Kidney (tissue), 14 donors: ENCODE data around the gene TFPI2. TPM values are rescaled to one million over a fixed set of nuclear protein-coding genes. Genes with fewer than 3 reads are reported as not detected.

Experiments used
- DNase-seq, 5 donors: peaks; one replicate each; pipeline ENCODE4 v3.0.0-alpha.2; 2013 to 2020
- FAIRE-seq: peaks from 2 replicates; lab custom pipeline; 2012; peaks lifted over from hg19 to GRCh38; lab: Jason Lieb, UNC
- H3K27ac ChIP-seq, 2 donors: one replicate each; pipeline ENCODE4 v1.7.0; 2013; ENCODE audit warnings: low read depth in 2 of 2, low read length in 2 of 2, inconsistent platforms in 1 of 2
- H3K27me3 ChIP-seq: one replicate; pipeline ENCODE4 v1.7.1; 2013; ENCODE audit warnings: low read length, inconsistent platforms; ENCODE audit not compliant: control insufficient read depth, insufficient read depth
- H3K36me3 ChIP-seq, 3 donors: one replicate each; pipeline versions ENCODE4 v1.7.0 to v1.7.1; 2013; ENCODE audit warnings: low read length in 3 of 3, control low read depth in 1 of 3, inconsistent platforms in 1 of 3; ENCODE audit not compliant: insufficient read depth in 3 of 3, control insufficient read depth in 2 of 3
- H3K4me1 ChIP-seq, 3 donors: one replicate each; pipeline versions ENCODE4 v1.7.0 to v1.7.1; 2013; ENCODE audit warnings: low read length in 3 of 3, inconsistent platforms in 1 of 3, low read depth in 1 of 3; ENCODE audit not compliant: control insufficient read depth in 2 of 3, insufficient read depth in 2 of 3
- H3K4me3 ChIP-seq, 3 donors: one replicate each; pipeline versions ENCODE4 v1.7.0 to v1.8.1; 2013; ENCODE audit warnings: low read length in 3 of 3, control low read depth in 1 of 3, inconsistent platforms in 1 of 3
- H3K9ac ChIP-seq, 3 donors: one replicate each; pipeline versions ENCODE4 v1.7.0 to v1.7.1; 2013; ENCODE audit warnings: low read length in 3 of 3, control low read depth in 1 of 3, inconsistent platforms in 1 of 3
- H3K9me3 ChIP-seq, 3 donors: one replicate each; pipeline versions ENCODE4 v1.7.0 to v1.7.1; 2013; ENCODE audit warnings: low read length in 3 of 3, control low read depth in 1 of 3, inconsistent platforms in 1 of 3; ENCODE audit not compliant: control insufficient read depth in 2 of 3, insufficient read depth in 1 of 3
- CTCF ChIP-seq: IDR thresholded peaks from 3 replicates; pipeline ENCODE4 v1.5.1; 2012; ENCODE audit warnings: mild to moderate bottlenecking, moderate library complexity, borderline replicate concordance; ENCODE audit not compliant: insufficient read depth; ENCODE audit errors: extremely low read depth
- intact Hi-C: fragments of 100-400 bp; cut with DNase I; formaldehyde crosslinking; loops from one replicate; pipeline ENCODE4 v1.11.1; 2022
- polyA plus RNA-seq: library from polyadenylated mRNA; stranded (reverse); fragments of 350-450 nt; fragmentation: Illumina TruSeq; extraction: RNeasy Lipid Tissue Mini Kit (QIAGEN cat#74804); gene quantifications from one replicate; pipeline ENCODE4 v1.2.3, GENCODE V29; 2014; ENCODE audit warnings: low read depth, low replicate concordance; ENCODE audit not compliant: insufficient read depth
- total RNA-seq: library from RNA; stranded (reverse); fragmentation: NEBNext Ultra II Directional; extraction: Animal tissue kit (Norgen Biotek cat#: 25700); gene quantifications from one replicate; pipeline ENCODE4 v1.2.1, GENCODE V29; 2021
- donor health status: control.
- donor health status: control.
- donor health status: control.
- donor health status: control.
- donor health status: control.
- donor health status: DM: yes; HTN: yes; CAD: no.
- donor health status: Normal renal cell carcinoma (clear cell type).

TFPI2 gene
- total and polyA plus RNA-seq, 2 donors from 2014 or later, result 7.8 to 42.5 TPM

GRCh38 chr7:93835702-93836101 lies 54.9 kb downstream of the TFPI2 start:
- intact Hi-C loops, result no loop called here
- no peak for DNase-seq
- no peak overlapping the region for H3K27ac ChIP-seq
- no peak for FAIRE-seq
- no peaks in the 10 kb centered on the region for H3K36me3 ChIP-seq
- no peaks in the 10 kb centered on the region for H3K4me1 ChIP-seq
- H3K4me3 ChIP-seq, result no peak overlapping the region
- TF ChIP-seq CTCF, result no peak
- H3K9me3 ChIP-seq, result no peaks in the 10 kb centered on the region
- H3K9ac ChIP-seq, result no peak overlapping the region
- H3K27me3 ChIP-seq, result no peaks in the 10 kb centered on the region

Other genes starting within 250 kb of the TFPI2 start
- gene GNGT1, start 15.8 kb upstream of the TFPI2 start, total RNA-seq, result 0.35 TPM
- not detected for gene GNGT1, start 15.8 kb upstream of the TFPI2 start, polyA plus RNA-seq
- gene GNG11, start 31.0 kb upstream of the TFPI2 start, total RNA-seq, result 23.1 TPM
- 45.0 TPM for gene GNG11, start 31.0 kb upstream of the TFPI2 start, polyA plus RNA-seq
- 25.8 TPM for gene BET1, start 113.6 kb upstream of the TFPI2 start, total RNA-seq
- gene BET1, start 113.6 kb upstream of the TFPI2 start, polyA plus RNA-seq, result 32.2 TPM